Hepatocyte (in vitro differentiated cells): ENCODE measurements around the gene FBXO42. TPM values are rescaled to one million over a fixed set of nuclear protein-coding genes. Genes with fewer than 3 reads are reported as not detected.

Experiments used
- DNase-seq: peaks from one replicate; pipeline ENCODE4 v3.0.0-alpha.2; 2016; ENCODE audit warnings: low spot score
- H2AFZ ChIP-seq: fragments of 200-600 bp; sonication (generic); 2 replicates; pipeline ENCODE4 v1.6.0; 2016; ENCODE audit warnings: antibody characterized with exemption, mild to moderate bottlenecking
- H3K27ac ChIP-seq: fragments of 200-600 bp; sonication (generic); 2 replicates; pipeline ENCODE4 v1.5.1; 2016; ENCODE audit warnings: mild to moderate bottlenecking
- H3K27me3 ChIP-seq: fragments of 200-600 bp; sonication (generic); 2 replicates; pipeline ENCODE4 v1.6.1; 2016
- H3K36me3 ChIP-seq: fragments of 200-600 bp; sonication (generic); replicated peaks from 2 replicates; pipeline ENCODE4 v1.5.1; 2016; ENCODE audit warnings: low read depth; ENCODE audit not compliant: insufficient read depth
- H3K4me1 ChIP-seq: fragments of 200-600 bp; sonication (generic); 2 replicates; pipeline ENCODE4 v1.5.1; 2016; ENCODE audit warnings: mild to moderate bottlenecking, moderate library complexity; ENCODE audit not compliant: insufficient read depth
- H3K4me2 ChIP-seq: fragments of 200-600 bp; sonication (generic); 2 replicates; pipeline ENCODE4 v1.6.0; 2016
- H3K4me3 ChIP-seq: fragments of 200-600 bp; sonication (generic); 2 replicates; pipeline ENCODE4 v1.5.1; 2016; ENCODE audit warnings: mild to moderate bottlenecking
- H3K79me2 ChIP-seq: fragments of 200-600 bp; sonication (generic); 2 replicates; pipeline ENCODE4 v1.6.0; 2017; ENCODE audit warnings: mild to moderate bottlenecking
- H3K9me2 ChIP-seq: fragments of 200-600 bp; sonication (generic); replicated peaks from 2 replicates; pipeline ENCODE4 v1.6.0; 2017; ENCODE audit warnings: mild to moderate bottlenecking; ENCODE audit not compliant: insufficient read depth
- H3K9me3 ChIP-seq: fragments of 200-600 bp; sonication (generic); 2 replicates; pipeline ENCODE4 v1.5.1; 2016; ENCODE audit warnings: low read depth, mild to moderate bottlenecking
- H4K20me1 ChIP-seq: fragments of 200-600 bp; sonication (generic); 2 replicates; pipeline ENCODE4 v1.6.0; 2016; ENCODE audit warnings: mild to moderate bottlenecking; ENCODE audit not compliant: insufficient read depth, poor library complexity, severe bottlenecking
- CTCF ChIP-seq: fragments of 200-600 bp; sonication (generic); IDR thresholded peaks from 2 replicates; pipeline ENCODE4 v1.5.1; 2016; ENCODE audit warnings: antibody characterized with exemption, mild to moderate bottlenecking; ENCODE audit not compliant: poor library complexity
- EZH2 ChIP-seq: fragments of 200-600 bp; sonication (generic); IDR thresholded peaks from 2 replicates; pipeline ENCODE4 v1.6.1; 2016; ENCODE audit warnings: antibody characterized with exemption, mild to moderate bottlenecking, borderline replicate concordance
- EZH2phosphoT487 ChIP-seq: fragments of 200-600 bp; sonication (generic); IDR thresholded peaks from one replicate; pipeline ENCODE4 v1.6.1; 2018; ENCODE audit warnings: antibody characterized with exemption, mild to moderate bottlenecking, low read depth, moderate library complexity; ENCODE audit not compliant: unreplicated experiment, severe bottlenecking
- WGBS: methylation state at CpG from one replicate; pipeline ENCODE4 v1.1.6; 2016; ENCODE audit warnings: low lambda C conversion rate; ENCODE audit errors: missing lambda C conversion rate; 5-methylcytosine and 5-hydroxymethylcytosine counted together
- polyA plus RNA-seq: library from polyadenylated mRNA; unstranded; fragments of >200 nt; fragmentation: Nextera tagmentation; extraction: Ambion mirVana; gene quantifications from 2 replicates; pipeline ENCODE4 v1.2.1, GENCODE V29; 2016
- total RNA-seq: library from RNA; depleted of rRNA; stranded (reverse); fragments of >200 nt; gene quantifications from 2 replicates; pipeline ENCODE4 v1.2.3, GENCODE V29; 2014

The FBXO42 gene
- total and polyA plus RNA-seq, 2 experiments from 2014 or later = 19.5 to 21.1 TPM

GRCh38 chr1:16326833-16327404 lies 25.4 kb downstream of the FBXO42 start:
- WGBS = 92% methylated on average over 5 of the region's 5 CpGs
- no peaks in the 10 kb centered on the region for H3K4me1 ChIP-seq
- H4K20me1 ChIP-seq = peaks cover 54% of the 10 kb centered on the region

GRCh38 chr1:16324456-16324890 lies 27.8 kb downstream of the FBXO42 start:
- no peak overlapping the region for H2AFZ ChIP-seq
- H3K27me3 ChIP-seq = no peaks in the 10 kb centered on the region
- no peak overlapping the region for H3K4me3 ChIP-seq
- no peak overlapping the region for H3K27ac ChIP-seq
- peaks cover 96% of the 10 kb centered on the region for H3K79me2 ChIP-seq
- peaks cover 60% of the 10 kb centered on the region for H4K20me1 ChIP-seq
- H3K4me1 ChIP-seq = no peaks in the 10 kb centered on the region
- WGBS = 97% methylated on average over 6 of the region's 6 CpGs
- peak; percentile 43 for DNase-seq
- no peaks in the 10 kb centered on the region for H3K36me3 ChIP-seq
- TF ChIP-seq CTCF = no peak
- TF ChIP-seq EZH2phosphoT487 = no peak
- TF ChIP-seq EZH2 = no peak
- H3K9me2 ChIP-seq = no peaks in the 10 kb centered on the region
- no peak overlapping the region for H3K4me2 ChIP-seq
- no peaks in the 10 kb centered on the region for H3K9me3 ChIP-seq

More at GRCh38 chr1:16326833-16327404, 25.4 kb downstream of the FBXO42 start:
- H2AFZ ChIP-seq = no peak overlapping the region
- DNase-seq = no peak
- H3K79me2 ChIP-seq = peaks cover 95% of the 10 kb centered on the region
- no peak overlapping the region for H3K27ac ChIP-seq
- H3K36me3 ChIP-seq = no peaks in the 10 kb centered on the region
- no peaks in the 10 kb centered on the region for H3K9me2 ChIP-seq
- H3K4me3 ChIP-seq = no peak overlapping the region
- no peak overlapping the region for H3K4me2 ChIP-seq
- no peaks in the 10 kb centered on the region for H3K9me3 ChIP-seq
- TF ChIP-seq CTCF (no peak), EZH2 (no peak), EZH2phosphoT487 (no peak)
- no peaks in the 10 kb centered on the region for H3K27me3 ChIP-seq

- WGBS = 75% methylated on average over 4 of the region's 4 CpGs
- Histone ChIP-seq H3K4me3 (no peak overlapping the region), H3K9me3 (no peaks in the 10 kb centered on the region), H4K20me1 (peaks cover 59% of the 10 kb centered on the region), H3K79me2 (peaks cover 96% of the 10 kb centered on the region), H3K9me2 (no peaks in the 10 kb centered on the region), H3K27ac (no peak overlapping the region), H3K36me3 (no peaks in the 10 kb centered on the region), H3K27me3 (no peaks in the 10 kb centered on the region), H3K4me2 (no peak overlapping the region), H2AFZ (no peak overlapping the region), H3K4me1 (no peaks in the 10 kb centered on the region)
- TF ChIP-seq EZH2 (no peak), CTCF (no peak), EZH2phosphoT487 (no peak)
- no peak for DNase-seq
Observed at GRCh38 chr1:16321176-16321867, 31.0 kb downstream of the FBXO42 start.
